AG10803 (cell line): ENCODE measurements around the gene PEX5L.

Experiments used
- DNase-seq: peaks from one replicate; pipeline ENCODE4 v3.0.0; 2010; ENCODE audit warnings: low read depth
- H3K4me3 ChIP-seq: 2 replicates; pipeline ENCODE4 v1.5.1; 2011; ENCODE audit warnings: mild to moderate bottlenecking, low read length, control low read depth
- TF ChIP-seq, protein P1 (sequence below): conservative IDR thresholded peaks from 2 replicates; pipeline ENCODE4 v1.5.1; 2011; ENCODE audit warnings: mild to moderate bottlenecking, low read length, control low read depth, inconsistent platforms

PEX5L gene

DNA sequence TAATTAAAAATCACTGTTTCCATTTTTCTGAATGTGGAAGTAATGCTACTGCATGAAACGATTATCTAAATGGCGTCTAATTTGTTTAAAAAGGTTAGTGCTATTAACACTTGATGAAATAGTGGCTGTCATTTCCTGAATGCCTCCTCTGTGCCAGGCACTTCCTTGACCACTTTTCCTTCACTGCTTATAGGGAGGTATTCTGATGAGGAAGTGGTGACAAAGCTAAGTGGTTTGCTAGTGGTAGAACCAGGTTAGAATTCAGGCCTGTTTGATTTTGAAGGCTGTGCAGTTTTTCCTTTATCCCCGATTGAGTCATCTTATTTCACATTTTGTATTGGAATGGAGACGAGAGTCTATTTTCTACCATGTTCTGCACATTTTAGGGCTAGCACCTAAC lies 264.9 kb downstream of the PEX5L start:
- no peak for DNase-seq
- no peak overlapping the region for H3K4me3 ChIP-seq
- TF ChIP-seq, protein P1, sequence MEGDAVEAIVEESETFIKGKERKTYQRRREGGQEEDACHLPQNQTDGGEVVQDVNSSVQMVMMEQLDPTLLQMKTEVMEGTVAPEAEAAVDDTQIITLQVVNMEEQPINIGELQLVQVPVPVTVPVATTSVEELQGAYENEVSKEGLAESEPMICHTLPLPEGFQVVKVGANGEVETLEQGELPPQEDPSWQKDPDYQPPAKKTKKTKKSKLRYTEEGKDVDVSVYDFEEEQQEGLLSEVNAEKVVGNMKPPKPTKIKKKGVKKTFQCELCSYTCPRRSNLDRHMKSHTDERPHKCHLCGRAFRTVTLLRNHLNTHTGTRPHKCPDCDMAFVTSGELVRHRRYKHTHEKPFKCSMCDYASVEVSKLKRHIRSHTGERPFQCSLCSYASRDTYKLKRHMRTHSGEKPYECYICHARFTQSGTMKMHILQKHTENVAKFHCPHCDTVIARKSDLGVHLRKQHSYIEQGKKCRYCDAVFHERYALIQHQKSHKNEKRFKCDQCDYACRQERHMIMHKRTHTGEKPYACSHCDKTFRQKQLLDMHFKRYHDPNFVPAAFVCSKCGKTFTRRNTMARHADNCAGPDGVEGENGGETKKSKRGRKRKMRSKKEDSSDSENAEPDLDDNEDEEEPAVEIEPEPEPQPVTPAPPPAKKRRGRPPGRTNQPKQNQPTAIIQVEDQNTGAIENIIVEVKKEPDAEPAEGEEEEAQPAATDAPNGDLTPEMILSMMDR = no peak

DNA sequence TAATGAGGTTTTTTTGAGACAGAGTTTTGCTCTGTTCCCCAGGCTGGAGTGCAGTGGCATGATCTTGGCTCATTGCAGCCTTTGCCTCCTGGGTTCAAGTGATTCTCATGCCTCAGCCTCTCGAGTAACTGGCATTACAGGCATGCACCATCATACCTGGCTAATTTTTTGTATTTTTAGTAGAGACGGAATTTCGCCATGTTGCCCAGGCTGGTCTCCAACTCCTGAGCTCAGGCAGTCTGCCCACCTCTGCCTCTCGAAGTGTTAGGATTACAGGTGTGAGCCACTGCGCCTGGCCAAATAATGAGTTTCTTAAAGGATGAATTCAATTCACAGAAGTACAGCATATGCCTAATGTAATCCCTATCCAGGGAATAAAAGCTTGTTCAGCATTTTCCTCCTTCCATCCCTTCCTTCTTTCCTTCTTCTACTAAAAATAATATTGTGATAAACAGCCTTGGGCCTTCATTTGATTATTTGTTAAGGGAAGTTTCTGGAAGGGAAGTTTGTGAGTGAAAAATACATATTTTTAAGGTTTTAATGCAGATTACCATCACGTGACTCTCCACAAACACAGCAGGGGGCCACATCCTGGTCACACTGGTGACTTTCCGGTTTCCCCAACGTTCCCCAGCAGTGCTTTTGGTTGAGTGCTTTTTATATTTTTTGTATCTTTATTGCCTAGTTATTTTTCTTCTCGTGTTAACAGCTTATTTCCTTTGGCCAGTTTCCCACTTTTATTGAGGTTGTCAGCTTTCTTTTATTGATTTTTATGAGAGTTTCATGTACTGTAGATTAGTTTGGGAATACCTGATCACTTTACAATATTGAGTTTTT lies 267.1 kb downstream of the PEX5L start:
- H3K4me3 ChIP-seq = no peak overlapping the region
- TF ChIP-seq, protein P1 = no peak
- DNase-seq = no peak

DNA sequence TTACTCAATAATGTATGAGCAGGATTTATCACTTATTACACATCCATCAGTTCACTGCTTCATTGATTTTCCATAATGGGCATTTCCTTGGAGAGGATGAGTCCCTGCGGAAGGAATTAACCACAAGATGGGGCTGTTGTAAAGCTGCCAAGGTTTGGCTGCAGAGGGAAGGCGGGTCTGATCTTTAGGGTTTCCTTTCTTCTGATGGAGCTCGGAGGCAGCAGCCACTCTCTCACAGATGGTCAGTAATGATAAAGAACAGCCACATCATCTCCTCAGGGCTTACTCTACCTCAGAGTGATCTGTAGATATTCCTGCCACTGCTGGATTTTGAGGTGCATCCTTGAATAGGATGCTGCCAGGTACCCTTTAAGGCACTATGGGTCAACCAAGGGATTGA lies 268.7 kb downstream of the PEX5L start:
- peak; percentile 70 for DNase-seq
- H3K4me3 ChIP-seq = no peak overlapping the region

DNA sequence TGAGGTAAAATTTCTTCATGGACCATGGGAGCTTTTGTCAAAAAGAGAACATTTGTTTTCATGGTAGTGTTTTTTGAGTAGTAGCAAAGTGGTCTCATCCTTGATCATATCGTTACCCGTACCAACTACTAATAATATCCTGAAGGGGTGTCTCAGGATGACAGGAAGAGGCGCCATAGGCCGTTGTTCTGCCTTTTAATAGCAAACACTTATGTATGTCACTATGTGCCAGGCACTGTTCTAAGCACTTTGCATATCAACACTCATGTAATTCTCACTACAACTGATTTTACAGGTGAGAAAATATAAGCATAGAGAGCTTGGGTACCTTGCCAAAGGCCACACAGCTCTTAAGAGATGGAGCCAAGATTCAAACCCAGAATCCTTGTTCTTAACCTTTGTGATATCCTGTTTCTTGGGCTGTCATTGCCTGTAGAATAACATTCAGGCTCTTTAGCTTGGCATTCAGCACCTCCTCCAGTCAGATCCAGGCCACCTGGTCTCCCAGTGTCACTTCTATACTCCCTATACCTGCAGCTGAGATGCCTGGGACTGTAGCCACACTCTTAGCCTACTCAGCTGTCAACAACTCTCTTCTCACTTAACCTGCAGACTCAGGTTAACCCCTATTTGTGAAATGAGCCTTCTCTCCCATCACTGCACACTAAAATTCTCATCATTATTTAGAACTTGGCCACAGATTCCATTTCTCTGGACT lies 270.2 kb downstream of the PEX5L start:
- TF ChIP-seq, protein P1 = no peak
- no peak for DNase-seq
- no peak overlapping the region for H3K4me3 ChIP-seq

More for the DNA sequence above, 268.7 kb downstream of the PEX5L start:
- TF ChIP-seq, protein P1 = peak; percentile 61

DNA sequence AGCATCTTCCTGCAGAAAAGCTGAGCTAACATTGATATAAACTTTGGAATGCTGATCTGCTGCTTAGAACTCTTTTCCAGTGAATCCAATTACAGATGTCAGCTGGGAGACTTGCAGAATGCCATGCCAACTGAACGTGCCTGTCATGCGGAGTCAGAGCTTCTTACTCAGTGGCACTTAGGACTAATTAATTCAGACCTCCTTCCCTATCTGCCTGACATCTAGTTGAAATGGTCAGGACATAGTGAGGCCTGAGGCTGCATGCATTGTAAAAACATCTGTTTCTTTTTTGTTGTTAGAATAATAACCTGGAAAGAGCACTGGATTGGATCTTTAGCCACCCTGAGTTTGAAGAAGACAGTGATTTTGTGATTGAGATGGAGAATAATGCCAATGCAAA lies 271.3 kb downstream of the PEX5L start:
- TF ChIP-seq, protein P1 = no peak
- DNase-seq = peak; percentile 32
- no peak overlapping the region for H3K4me3 ChIP-seq

DNA sequence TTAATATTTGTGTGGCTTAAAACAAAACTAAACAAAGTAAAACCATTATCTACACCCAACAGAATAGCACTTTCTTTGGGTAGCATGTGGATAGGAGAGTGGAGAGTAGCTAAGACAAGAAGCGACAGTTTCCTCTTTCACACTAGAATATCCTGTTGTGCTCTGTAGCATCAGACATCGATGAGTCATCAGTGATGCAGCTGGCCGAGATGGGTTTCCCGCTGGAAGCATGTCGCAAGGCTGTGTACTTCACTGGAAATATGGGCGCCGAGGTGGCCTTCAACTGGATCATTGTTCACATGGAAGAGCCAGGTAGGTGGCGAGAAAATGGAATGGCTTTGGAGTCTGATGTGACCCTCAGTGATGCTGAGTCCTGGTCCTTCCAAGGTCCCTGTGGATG lies 275.8 kb downstream of the PEX5L start:
- DNase-seq = peak; percentile 40
- H3K4me3 ChIP-seq = no peak overlapping the region
- TF ChIP-seq, protein P1 = no peak
